Stimulated activated CD8-positive, alpha-beta memory T cell treated with anti-CD3 and anti-CD28 coated beads, Interleukin-7, amount 100 ng/mL, for 4 hours (primary cell): ENCODE measurements around the gene NUDT13.
A peak's percentile ranks its signal among the peaks of the same experiment; 100 is the strongest.

ENCODE experiments used
- DNase-seq, 2 donors: peaks; one replicate each; pipeline ENCODE4 v3.0.0-alpha.2; 2020; ENCODE audit warnings: low read depth in 2 of 2

The NUDT13 gene

DNA sequence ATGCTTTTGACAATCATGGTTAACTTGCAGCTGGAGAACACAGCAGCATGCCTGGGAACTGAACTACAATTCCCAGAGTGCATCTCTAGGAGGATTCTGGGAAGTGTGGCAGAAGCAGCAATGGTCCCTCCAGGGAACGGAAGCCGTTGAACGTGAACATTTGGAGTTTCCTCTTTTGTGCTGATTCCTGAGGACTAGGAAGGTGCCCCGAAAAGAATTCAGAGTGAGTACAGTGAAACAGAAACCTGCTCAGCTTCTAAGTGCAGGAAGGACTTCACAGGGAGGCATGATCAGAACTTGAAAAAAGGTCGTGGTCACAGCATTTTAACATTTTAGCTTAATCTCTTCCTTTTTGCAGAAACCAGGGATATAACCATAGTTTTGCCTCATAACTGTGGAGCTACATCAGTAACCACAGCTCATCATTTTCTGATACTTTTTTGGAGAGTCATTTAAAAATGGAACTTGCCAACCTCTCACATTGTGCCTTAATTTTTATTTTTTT is at the start of gene NUDT13:
NUDT13 (plus strand) TSS at position 111 of the 505 bp plus-strand sequence. CDS start 3,911 bp downstream, outside the sequence.
- DNase-seq = peak in 1 of 2 donors; percentile 10

DNA sequence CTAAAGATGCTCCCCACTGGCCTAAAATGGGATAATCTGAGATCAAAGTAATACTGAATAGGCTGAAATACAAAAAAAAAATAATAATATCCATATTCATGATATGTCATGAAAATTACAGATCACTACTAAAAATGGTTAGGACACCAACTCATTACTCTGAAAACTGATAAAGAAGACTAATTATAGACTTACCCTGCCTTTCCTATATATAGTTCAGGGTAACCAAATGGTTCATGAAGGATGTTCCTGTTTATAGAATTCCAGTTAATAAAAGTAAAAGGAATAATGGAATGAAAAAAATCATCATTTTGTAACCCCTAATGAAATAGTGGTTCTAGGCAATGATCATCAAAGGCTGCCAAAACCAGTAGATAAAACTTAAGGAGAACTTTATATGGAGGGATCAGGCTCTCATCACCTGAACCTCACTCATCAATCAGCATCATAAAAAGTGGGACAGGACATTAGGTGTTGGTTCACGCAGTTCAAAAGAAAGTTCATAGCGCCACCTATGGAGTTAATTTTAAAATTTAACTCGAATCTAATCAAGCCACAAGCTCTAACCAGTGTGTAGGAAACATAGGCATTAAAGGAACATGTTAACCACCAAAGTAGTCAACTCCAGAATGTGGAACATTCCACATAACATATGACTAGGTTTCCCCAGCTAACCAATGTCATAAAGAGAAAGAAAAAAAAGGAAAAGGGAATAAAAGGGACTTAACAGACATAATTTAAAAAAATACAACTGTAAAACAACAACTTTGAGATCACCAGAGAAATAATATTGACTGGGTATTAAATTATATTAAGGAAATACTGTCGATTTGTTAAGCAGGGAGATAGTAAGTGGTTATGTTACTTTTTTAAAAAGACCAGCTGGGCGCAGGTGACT is 49.3 kb upstream of the NUDT13 start:
- DNase-seq = no peak

DNA sequence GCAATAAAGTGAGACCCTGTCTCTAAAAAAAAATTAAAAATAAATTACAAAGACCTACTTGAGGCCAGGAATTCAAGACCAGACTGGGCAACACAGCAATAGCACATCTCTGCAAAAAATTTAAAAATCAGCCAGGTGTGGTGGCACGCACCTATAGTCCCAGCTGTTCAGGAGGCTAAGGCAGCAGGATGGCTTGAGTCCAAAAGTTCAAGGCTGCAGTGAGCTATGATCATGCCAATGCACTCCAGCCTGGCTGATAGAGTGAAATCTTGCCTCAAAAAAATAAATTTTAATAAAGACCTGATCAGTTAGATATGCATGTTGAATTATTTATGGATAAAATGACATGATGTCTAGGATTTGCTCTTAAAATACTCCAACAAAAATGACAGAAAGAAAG is 48.5 kb upstream of the NUDT13 start:
- no peak for DNase-seq

DNA sequence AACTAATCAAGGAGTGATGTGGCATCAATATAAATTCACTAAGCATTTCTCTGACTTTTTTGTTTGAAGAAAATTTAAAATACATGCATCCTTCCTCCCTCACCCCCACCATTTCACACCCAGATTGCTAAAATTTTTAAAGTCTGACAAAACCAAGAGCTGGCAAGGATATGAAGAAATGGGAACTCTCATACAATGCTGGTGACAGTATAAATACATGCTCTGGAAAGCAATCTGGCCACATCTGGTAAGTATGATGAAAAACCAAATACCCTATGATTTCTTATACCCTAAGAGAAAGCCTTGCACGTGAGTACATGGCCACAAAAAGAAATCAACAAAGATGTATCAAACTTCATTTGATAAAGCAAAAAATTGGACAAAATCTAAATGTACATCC is 44.8 kb upstream of the NUDT13 start:
- no peak for DNase-seq

DNA sequence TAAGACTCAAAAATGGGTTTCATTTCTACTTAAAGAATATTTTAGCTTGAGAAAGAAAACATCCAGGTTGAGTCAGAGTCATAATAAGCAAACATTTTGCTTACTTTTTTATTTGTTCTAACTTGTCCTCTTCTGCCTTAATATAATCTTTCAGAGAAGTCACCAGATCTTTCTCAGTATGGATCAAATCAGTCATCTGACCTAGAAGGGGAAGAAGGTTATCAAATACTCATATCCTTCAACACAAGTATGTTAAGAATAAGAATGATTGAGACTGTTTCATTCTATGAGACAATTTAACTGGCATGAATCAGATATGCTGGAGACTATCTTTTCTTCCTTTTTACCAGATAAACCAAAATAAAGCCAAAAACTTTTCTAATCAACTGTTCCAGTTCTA is 36.6 kb upstream of the NUDT13 start:
- DNase-seq = no peak

DNA sequence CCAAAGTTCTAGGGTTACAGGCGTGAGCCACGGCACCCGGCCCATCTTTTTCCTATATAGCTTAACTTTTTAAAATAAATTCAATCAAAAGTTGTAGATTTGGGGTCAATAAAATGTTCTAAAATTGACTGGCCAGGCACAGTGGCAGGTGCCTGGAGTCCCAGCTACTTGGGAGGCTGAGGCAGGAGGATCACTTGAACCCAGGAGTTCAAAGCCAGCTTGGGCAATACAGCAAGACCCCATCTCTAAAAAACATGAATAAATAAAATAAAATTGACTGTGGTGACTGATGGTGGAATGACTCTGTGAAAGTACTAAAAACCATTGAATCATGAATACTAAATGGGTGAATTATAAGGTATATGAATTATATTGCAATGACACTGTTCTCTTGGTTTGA is 34.4 kb upstream of the NUDT13 start:
- no peak for DNase-seq

DNA sequence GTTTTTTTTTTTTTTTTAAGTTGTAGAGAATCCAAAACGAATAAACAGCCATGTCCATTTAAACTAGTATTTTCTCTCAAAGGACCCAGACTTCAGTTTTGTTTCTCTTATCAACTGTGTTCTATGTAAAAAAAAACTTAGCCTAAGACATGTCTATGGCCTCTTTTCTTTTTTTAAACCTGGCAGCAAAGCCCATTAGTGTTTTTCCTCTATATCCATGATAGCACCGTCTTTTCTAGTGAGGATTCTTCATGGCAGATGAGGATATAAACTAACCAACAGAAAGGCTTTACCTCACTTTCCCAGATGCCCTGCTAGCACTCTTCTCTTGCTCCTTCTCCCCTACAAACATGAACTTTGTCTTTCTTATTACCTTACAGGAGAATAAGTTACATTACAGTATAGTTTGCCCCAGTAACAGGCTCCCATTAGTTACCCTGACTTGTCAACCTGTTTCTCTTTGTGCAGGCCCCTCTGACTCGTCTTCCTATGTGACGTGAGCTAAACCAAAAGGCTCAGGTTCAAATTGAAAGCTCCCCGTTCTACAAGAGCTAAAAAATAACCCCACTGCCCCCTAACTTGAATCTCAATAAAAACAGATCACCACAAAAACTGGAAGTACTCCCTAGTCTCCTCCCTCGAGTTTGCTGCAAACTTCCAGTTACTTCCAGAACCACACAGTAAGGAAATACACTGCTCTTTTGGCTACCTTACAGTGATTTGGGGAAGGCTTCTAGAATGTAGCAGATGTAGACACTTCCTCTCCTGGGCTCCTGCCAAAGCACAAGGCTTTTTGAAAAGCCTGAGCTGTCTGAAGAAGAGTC is 33.7 kb upstream of the NUDT13 start:
- DNase-seq = no peak

DNA sequence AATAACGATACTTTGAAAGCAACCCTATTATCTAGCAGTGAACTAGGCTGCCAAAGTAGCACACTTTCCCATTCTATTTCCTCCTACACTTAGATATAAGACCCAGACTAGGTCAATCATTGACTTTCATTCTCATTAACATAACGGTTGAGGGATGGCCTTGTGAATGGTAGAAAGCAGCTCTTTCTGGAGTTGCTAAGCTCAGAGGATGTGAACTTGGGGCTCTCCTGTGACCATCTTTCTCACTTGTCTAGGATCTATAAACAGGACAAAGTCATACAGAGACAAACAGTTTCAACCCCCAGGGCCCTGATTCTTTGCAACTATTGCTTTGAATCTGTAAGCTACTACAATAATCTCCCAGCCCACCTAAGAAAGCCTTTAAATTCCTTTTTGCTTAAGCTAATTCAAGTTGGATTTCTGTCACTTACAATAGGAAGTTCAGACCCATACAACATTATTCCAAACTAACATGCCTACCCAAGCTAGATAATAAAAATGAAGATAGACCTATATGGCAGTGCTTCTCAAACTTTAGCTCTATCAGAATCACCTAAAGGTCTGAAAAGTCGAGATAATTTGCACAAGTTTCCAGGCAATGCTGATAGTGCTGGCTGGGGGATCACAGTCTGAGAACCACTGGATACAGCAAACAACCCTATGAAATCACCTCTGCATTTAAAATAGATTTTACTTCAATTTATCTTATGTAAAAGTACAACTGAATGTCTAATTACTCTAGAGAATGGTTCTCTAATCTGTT is 30.3 kb upstream of the NUDT13 start:
- DNase-seq = no peak

DNA sequence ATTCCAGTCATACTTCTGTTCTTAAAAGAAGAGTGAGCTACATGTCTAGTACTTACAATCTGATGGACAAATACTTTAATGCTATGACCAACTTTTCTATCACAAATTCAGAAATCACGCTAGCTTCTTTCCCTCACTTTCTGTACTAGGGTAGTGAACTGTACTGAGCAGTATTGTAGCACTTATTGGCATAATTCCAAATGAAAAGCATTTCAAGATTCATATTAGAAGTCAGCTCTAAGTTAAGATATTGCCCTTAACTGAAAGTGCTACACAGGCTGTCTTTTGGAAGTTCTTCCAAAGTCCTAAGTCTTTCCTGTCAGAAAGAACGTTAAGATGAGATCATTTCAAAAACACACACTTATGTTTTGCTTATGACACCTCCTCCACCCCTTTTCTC is 27.0 kb upstream of the NUDT13 start:
- no peak for DNase-seq

DNA sequence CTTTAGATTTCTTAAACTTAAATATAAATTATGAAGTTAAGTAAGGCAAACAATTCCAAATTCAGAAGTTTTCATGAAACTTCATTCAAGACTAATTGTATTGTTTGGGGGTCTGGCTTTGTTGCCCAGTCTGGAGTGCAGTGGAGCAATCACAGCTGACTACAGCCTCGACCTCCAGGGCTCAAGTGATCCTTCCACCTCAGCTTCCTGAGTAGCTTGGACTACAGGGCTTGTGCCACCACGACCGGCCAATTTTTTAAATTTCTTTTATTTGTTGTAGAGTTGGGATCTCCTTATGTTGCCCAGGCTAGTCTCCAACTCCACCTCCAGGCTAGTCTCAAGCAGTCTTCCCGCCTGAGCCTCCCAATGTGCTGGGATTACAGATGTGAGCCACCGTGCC is 26.0 kb upstream of the NUDT13 start:
- DNase-seq = no peak

DNA sequence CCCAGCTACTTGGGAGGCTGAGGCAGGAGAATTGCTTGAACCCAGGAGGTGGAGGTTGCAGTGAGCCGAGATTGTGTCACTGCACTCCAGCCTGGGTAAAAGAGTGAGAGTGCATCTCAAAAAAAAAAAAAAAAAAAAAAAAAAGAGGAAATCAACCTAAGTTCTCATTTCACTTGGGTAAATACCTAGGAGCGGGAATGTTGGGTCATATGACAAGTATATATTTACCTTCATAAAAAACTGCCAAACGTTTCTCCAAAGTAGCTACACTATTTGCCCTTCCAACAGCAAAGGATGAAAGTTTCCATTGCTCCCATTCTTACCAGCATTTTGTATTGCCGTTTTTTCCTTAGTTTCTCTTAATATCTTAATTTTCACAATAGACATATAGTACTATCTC is 23.4 kb upstream of the NUDT13 start:
- DNase-seq = no peak

DNA sequence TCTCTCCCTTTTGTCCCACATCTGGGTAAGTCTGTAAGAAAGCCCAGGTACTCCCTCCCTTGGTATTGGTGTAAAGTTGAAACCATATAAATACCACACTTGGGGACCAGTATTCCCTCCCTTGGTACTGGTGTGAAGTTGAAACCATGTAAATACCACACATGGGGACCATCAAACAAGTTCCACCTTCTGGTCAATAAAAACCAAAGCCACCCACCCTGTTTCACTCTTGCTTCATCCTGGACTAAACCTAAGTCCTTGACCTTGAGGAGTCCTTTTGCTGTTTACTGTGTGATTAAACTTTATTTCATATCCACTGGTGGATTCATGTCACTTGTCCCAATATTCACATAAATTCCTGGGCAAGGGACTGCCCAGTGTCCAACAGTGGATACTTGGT is 22.0 kb upstream of the NUDT13 start:
- DNase-seq = no peak

DNA sequence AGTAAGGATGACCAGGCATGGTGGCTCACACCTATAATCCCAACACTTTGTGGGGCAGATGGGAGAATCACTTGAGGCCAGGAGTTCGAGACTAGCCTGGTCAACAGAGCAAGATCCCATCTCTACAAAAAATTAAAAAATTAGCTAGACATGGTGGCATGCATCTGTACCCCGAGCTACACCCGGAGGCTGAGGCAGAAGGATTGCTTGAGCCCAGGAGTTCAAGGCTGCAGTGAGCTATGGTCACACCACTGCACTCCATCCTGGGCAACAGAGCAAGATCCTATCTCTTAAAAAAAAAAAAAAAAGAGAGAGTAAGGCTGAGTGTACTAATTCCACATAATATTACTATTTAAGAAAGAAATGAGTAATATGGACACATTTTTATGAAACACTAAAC is 17.4 kb upstream of the NUDT13 start:
- no peak for DNase-seq

DNA sequence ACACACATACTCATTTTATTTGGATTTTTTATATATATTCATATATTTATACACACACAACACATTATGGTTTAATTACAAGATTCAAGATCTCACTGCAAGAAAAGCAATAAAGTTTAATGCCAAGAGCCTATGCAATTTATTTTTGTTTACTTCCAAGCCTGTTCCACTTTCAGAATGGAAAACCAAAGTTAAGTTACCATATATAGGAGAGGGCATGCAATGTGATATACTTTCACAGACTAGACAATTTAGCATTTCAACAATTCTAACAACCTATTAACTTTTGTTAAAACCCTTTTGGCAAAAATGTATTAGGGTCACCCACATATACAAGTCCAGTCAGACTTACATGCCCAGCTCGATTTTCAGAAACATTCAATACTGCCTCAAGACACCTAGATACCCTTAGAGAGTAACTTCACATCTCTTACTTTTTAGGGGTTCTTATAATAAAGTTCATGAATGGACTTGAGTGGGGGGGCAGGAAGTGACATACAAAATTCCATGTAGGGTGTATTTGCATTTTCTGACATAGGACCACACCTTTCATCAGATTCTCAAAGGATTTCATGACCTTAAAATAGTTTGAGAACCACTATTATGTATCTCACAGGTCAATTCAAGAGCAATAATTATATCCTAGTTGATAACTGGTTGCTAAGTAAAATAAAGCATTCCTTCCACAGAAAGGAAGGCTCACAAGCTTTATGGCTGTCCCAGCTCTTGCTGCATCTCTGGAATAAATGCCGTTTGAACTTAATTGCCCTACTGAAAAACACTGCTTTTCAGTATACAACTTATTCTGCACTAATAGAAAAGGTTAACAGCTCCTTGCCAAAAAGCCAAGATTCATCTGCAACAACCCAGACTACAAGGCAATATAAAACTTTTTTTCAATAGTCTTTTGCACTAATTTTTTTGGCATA is 16.1 kb upstream of the NUDT13 start:
- DNase-seq = no peak

DNA sequence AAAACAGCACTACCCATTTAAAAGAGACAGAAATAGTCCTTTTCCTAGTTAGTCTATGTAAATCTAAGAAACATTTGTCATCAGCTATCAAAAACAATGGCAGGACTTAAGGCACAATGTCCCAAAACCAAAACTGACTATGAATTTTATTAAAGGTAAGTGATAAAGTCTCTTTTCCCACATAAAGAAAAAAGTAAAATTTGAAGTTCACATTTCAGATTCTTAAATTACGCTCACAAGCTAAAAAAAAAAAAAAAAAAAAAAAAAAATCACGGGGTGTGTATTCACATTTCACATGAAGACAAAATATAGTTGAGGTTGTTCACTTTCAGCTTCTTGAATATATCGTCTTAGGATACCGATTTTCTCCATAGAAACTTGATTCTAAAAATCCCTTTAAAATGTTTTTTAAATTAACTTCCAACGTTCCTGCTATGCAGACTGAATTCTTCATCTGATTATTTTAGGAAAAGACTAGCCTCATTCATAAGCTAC is 15.2 kb upstream of the NUDT13 start:
- no peak for DNase-seq

DNA sequence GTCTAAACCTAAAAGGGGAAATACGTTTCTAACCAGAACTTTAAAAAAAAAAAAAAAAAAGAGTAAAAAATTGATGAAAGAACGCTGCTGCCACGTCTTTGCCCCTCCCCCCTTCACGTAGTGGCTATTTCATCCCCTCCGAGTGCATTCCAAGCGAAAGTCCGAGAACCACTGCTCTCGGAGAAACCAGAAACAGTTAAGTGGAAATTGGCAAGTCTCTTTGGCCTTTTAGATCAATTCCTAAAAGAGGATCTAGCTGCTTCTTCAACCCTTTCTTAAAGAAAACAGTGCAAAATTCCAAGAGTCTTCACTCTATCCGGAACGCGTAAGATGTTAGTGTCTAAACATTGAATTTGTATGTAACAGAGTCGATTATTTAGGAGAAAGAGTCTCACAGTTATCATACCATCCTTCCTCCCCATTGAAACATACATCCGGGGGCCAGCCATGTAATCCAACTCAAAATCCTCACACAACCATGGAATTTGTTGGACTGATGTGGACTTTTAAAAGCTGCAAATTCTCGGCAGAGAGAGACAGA is 14.7 kb upstream of the NUDT13 start:
- DNase-seq = peak in 1 of 2 donors; percentile 8

DNA sequence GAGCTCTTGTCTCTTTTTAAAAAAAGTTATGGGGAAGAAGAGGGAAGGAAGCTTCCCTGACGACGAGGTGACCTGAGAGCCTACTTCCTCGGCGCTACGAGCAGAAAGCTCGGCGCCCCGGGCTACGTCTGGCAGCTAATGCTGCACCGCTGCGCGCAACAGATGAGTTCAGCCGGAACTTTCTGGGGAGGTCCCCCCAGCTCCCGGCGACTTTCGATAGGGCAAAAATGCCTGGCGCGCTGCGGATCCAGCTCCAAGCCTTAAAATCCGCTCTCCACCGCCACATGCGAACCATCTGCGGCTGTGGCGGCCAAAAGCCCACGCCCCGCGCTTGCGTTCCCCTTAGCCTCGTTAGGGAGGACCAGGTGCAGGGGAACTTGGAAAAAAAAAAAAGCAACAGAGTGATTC is 14.2 kb upstream of the NUDT13 start:
- peak; percentile 49 to 65 for DNase-seq

DNA sequence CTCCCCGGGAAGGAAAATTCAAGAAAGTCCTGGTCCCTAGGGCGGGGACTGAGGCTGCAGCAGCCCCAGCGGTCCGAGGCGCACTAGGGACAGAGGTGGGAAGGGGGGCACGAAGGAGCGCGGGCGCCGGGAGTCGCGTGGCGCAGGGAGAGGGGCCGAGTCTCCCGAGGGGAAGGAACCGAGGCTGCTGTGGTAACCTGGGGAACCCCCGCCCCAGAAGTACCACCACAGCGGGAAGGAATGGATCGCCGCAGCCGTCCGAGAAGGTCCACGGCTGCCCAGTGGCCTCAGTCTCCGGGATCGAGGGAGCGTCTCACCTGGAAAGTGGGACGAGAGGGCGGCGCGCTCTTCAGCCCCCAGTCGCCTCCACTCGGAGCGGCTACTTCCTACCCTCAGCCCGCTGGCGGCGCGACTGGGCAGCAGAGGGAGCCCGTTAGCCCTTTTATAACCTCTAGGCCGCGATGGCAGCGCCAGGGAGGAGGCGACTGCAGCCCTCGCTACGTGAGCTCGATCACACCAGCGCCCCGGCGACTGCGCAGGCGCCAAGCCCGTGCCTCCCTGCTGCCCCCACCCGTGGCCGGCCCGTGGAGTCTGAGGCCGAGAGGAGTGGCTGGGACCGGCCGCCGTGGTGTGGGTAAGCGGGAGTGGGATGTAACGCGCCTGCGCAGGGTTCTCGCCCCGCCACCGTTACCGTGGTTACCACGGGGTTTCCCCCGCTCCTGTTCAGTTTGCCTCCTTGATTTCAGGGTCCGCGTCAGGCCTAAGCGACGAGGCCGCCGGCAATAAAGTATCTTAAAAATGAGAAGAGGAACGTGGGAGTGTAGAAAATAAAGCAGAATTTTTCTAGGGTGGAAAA is 13.6 kb upstream of the NUDT13 start, which contains the start of gene P4HA1:
P4HA1 (minus strand) TSS at position 418 of the 856 bp plus-strand sequence. CDS start 21,983 bp downstream, outside the sequence.
- DNase-seq = peak; percentile 97 to 100

DNA sequence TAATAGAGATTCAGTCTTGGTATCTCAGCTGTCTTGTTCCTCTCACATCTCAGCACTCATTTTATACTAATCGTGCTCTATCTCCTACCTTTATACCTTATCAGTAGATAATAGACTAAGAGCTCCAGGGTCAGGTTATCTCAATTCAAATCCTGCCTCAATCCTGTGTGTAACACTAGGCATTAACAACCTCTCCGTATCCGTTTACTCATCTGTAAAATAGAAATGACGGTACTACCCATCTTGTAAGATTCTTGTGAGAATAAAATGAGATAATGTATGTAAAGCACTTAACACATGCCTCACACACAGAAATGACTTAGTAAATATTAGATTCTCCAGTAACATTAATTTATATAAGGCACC is 13.0 kb upstream of the NUDT13 start:
- no peak for DNase-seq
